Activated CD4-positive, alpha-beta memory T cell treated with anti-CD3 and anti-CD28 coated beads for 36 hours (primary cell): ENCODE measurements around the gene ARID5B. TPM values are rescaled to one million over a fixed set of nuclear protein-coding genes. Genes with fewer than 3 reads are reported as not detected.

ENCODE experiments used
- CTCF ChIA-PET: fragments of 350-600 bp; sonication (Branson Sonifier 250); formaldehyde crosslinking; loops from one replicate; lab custom pipeline; 2021; ENCODE audit warnings: antibody characterized with exemption, inconsistent platforms; lab: Charles Lee
- POLR2A ChIA-PET: fragments of 350-600 bp; sonication (Branson Sonifier 250); formaldehyde crosslinking; loops from one replicate; lab custom pipeline; 2021; ENCODE audit warnings: antibody characterized with exemption; lab: Charles Lee
- DNase-seq: peaks from one replicate; pipeline ENCODE4 v3.0.0-alpha.2; 2020
- H3K27ac Mint-ChIP-seq: one replicate; pipeline ENCODE4 v1.8.0; 2021; ENCODE audit warnings: mixed read lengths
- H3K27me3 Mint-ChIP-seq: one replicate; pipeline ENCODE4 v1.8.0; 2021; ENCODE audit warnings: mixed read lengths
- H3K36me3 Mint-ChIP-seq: one replicate; pipeline ENCODE4 v1.8.0; 2021; ENCODE audit warnings: mixed read lengths
- H3K4me1 Mint-ChIP-seq: one replicate; pipeline ENCODE4 v1.8.0; 2021; ENCODE audit warnings: low read depth, mixed read lengths
- H3K4me3 Mint-ChIP-seq: one replicate; pipeline ENCODE4 v1.8.0; 2021; ENCODE audit warnings: mild to moderate bottlenecking, mixed read lengths
- H3K9me3 Mint-ChIP-seq: one replicate; pipeline ENCODE4 v1.8.0; 2021; ENCODE audit warnings: mixed read lengths
- intact Hi-C: fragments of 100-400 bp; cut with micrococcal nuclease; formaldehyde crosslinking; loops from one replicate; pipeline ENCODE4 v1.15.1; 2023
- total RNA-seq, 2 experiments: library from RNA; stranded (reverse); gene quantifications; one replicate each; pipeline ENCODE4 v1.2.3, GENCODE V29; 2021

Gene ARID5B
- total RNA-seq, 2 experiments from 2014 or later = 79.4 to 79.6 TPM

DNA sequence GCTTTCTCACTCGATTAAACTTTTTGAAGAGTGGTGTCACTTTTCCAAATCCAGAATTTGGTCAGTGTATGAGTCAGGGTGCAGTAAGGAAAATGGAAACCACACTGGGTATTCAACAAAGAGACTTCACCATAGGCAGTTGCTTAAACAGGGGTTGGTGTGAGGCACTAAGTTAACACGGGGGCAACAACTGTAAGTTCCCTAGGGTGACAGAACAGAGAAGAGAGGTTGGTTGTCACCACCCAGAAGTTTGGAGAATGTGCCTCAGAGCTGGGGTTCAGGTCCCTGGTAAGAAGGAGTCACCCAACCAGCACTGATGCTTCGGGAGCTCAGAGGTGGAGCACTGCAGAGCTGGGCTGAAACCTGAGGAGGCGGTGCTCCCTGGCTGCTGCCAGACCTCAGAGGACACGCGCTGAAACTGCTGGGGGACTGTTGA lies 170.4 kb downstream of the ARID5B start:
- H3K36me3 Mint-ChIP-seq = peaks cover 89% of the 10 kb centered on the region
- peak; percentile 61 for DNase-seq
- H3K9me3 Mint-ChIP-seq = no peaks in the 10 kb centered on the region
- peak overlapping the region; percentile 17 for H3K4me3 Mint-ChIP-seq
- H3K27me3 Mint-ChIP-seq = no peaks in the 10 kb centered on the region
- POLR2A ChIA-PET = interaction anchor here (1.0 to 2.8 kb wide), 6 partner anchors 9 to 172 kb away, joined by 3 to 17 read pairs (median 4); no protein-coding TSS in a partner anchor
- H3K4me1 Mint-ChIP-seq = peaks cover 84% of the 10 kb centered on the region
- CTCF ChIA-PET = interaction anchor here (0.9 to 2.3 kb wide), 2 partner anchors 34 to 173 kb away, joined by 3 to 9 read pairs; no protein-coding TSS in a partner anchor
- intact Hi-C loops = no loop called here
- peak overlapping the region; percentile 83 for H3K27ac Mint-ChIP-seq

DNA sequence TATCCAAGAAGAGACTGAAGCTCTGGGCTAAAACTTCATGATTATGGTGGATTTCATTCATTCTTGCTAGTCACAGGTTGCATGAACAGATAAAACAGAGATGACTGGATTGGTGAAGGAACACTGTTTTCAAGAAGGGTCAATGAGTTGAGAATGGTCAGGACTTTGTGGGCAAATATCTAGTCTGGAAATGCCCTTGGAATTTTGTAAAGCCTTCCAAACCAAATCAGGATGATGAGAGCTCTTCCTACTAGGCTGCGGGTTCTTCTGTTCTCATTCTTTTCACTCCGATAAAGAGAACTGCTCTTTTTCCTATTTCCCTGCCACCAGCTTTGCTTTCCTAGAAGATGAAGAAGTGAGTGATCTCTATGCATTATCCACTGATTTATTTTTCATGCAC lies 171.4 kb downstream of the ARID5B start:
- CTCF ChIA-PET = interaction anchor here (1.1 to 2.3 kb wide), 2 partner anchors 35 to 171 kb away, joined by 3 to 9 read pairs; no protein-coding TSS in a partner anchor
- Mint-ChIP-seq H3K9me3 (no peaks in the 10 kb centered on the region), H3K27ac (peak overlapping the region; percentile 83), H3K27me3 (no peaks in the 10 kb centered on the region), H3K4me3 (peak overlapping the region; percentile 33), H3K36me3 (peaks cover 87% of the 10 kb centered on the region), H3K4me1 (peaks cover 84% of the 10 kb centered on the region)
- no peak for DNase-seq
- POLR2A ChIA-PET = interaction anchor here (0.9 to 2.8 kb wide), 9 partner anchors 8 to 170 kb away, joined by 3 to 17 read pairs (median 3); no protein-coding TSS in a partner anchor
- intact Hi-C loops = no loop called here

DNA sequence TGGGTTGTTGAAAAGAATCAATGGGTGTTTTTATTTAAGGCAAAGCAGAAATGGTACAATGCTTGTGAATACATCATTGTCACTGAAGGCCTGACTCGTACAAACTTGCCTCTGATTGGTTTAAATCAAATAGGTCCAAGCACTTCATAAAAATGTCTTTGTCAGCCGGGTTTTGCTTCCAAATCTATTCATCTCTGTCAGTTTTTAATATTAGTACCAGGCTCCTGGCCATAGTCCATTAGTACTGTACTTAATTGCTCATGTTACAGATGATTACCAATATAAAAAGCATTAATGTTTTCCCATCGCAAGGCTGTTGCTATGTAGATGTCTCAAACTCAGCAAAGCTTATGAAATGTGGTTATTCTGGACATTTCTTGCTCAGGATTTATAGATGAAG lies 171.9 kb downstream of the ARID5B start:
- intact Hi-C loops = no loop called here
- Mint-ChIP-seq H3K4me3 (peak overlapping the region; percentile 33), H3K9me3 (no peaks in the 10 kb centered on the region), H3K27ac (peak overlapping the region; percentile 83), H3K36me3 (peaks cover 88% of the 10 kb centered on the region), H3K4me1 (peaks cover 85% of the 10 kb centered on the region), H3K27me3 (no peaks in the 10 kb centered on the region)
- POLR2A ChIA-PET = interaction anchor here (0.9 to 2.8 kb wide), 3 partner anchors 11 to 129 kb away, joined by 3 to 17 read pairs (median 3); no protein-coding TSS in a partner anchor
- CTCF ChIA-PET = interaction anchor here (0.9 to 1.1 kb wide), 2 partner anchors 170 to 171 kb away, joined by 3 read pairs; no protein-coding TSS in a partner anchor
- DNase-seq = no peak

DNA sequence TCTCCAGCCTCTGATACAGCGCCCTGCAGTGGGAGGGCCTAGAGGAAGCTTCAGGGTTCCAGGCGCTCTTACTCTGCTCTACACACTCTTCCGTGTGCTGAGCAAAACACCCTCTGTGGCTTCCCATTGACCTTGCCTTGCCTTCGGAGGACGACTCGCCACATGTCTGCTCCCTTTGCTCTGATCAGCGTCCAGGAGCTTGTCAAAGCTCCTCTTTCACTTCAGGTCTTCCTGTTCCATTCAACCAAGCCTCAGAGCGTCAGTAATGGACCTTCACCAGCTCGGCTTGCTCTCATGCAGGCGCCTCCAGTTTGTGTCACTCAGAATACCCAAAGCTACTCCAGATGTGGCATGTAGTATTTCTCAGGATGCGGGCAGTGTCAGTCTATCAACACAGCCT lies 173.9 kb downstream of the ARID5B start:
- peak overlapping the region; percentile 82 for H3K27ac Mint-ChIP-seq
- peaks cover 88% of the 10 kb centered on the region for H3K4me1 Mint-ChIP-seq
- H3K4me3 Mint-ChIP-seq = no peak overlapping the region
- intact Hi-C loops = no loop called here
- H3K9me3 Mint-ChIP-seq = no peaks in the 10 kb centered on the region
- ChIA-PET CTCF (interaction anchor here (0.8 to 1.3 kb wide), 4 partner anchors 12 to 170 kb away, joined by 3 to 5 read pairs (median 4); no protein-coding TSS in a partner anchor), POLR2A (interaction anchor here (0.6 to 1.3 kb wide), 3 partner anchors 16 to 193 kb away, joined by 3 to 5 read pairs (median 3); no protein-coding TSS in a partner anchor)
- DNase-seq = no peak
- H3K27me3 Mint-ChIP-seq = no peaks in the 10 kb centered on the region
- peaks cover 88% of the 10 kb centered on the region for H3K36me3 Mint-ChIP-seq

DNA sequence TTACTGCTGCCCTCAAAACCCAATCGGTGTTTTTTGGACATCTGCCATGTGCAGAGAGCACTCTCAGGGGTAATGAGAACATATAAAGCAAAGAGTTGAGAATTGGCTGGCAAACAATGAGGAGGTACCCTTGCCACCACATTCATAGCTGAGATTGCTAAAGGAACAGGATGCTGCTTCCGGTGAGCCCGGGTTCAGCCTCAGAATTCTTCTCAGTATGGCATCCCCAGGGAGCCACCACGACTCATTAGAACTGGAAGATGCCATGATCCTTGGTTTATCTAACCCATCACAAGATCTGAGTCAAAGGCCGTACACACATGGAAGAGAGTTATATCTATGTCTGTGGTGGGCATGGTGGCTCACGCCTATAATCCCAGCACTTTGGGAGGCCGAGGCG lies 174.4 kb downstream of the ARID5B start:
- no peak for DNase-seq
- Mint-ChIP-seq H3K36me3 (peaks cover 90% of the 10 kb centered on the region), H3K4me3 (peak overlapping the region; percentile 31), H3K4me1 (peaks cover 90% of the 10 kb centered on the region), H3K9me3 (no peaks in the 10 kb centered on the region), H3K27me3 (no peaks in the 10 kb centered on the region), H3K27ac (peak overlapping the region; percentile 82)
- CTCF ChIA-PET = interaction anchor here (1.2 to 1.3 kb wide), 2 partner anchors 16 to 37 kb away, joined by 3 to 5 read pairs; no protein-coding TSS in a partner anchor
- POLR2A ChIA-PET = interaction anchor here (0.6 kb wide), 1 partner anchor 194 kb away, joined by 3 read pairs; no protein-coding TSS in a partner anchor
- intact Hi-C loops = no loop called here

DNA sequence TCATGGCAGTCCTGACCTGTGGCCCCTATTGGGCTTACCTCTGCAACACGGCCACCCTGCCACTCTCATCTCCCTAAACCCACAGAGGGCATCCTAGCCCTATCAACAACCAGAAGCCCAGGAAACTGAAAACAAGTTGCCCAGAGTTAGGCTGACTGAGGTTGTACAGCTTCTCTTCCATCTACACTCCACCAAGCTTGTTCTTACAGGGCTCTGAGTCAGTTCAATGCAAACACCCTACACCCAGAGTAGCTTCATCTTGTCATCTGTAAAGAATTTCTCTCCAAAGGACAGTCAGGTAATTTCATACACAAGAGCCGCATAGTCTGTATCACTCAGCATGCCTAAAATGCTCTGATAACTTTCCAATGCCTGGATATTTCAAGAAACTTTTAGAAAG lies 175.4 kb downstream of the ARID5B start:
- intact Hi-C loops = no loop called here
- H3K4me3 Mint-ChIP-seq = peak overlapping the region; percentile 4
- peaks cover 87% of the 10 kb centered on the region for H3K36me3 Mint-ChIP-seq
- H3K4me1 Mint-ChIP-seq = peaks cover 90% of the 10 kb centered on the region
- H3K27me3 Mint-ChIP-seq = no peaks in the 10 kb centered on the region
- peak overlapping the region; percentile 82 for H3K27ac Mint-ChIP-seq
- ChIA-PET POLR2A (no interaction called here), CTCF (interaction anchor here (0.6 to 1.2 kb wide), 2 partner anchors 38 to 168 kb away, joined by 3 to 4 read pairs; no protein-coding TSS in a partner anchor)
- no peaks in the 10 kb centered on the region for H3K9me3 Mint-ChIP-seq
- no peak for DNase-seq

DNA sequence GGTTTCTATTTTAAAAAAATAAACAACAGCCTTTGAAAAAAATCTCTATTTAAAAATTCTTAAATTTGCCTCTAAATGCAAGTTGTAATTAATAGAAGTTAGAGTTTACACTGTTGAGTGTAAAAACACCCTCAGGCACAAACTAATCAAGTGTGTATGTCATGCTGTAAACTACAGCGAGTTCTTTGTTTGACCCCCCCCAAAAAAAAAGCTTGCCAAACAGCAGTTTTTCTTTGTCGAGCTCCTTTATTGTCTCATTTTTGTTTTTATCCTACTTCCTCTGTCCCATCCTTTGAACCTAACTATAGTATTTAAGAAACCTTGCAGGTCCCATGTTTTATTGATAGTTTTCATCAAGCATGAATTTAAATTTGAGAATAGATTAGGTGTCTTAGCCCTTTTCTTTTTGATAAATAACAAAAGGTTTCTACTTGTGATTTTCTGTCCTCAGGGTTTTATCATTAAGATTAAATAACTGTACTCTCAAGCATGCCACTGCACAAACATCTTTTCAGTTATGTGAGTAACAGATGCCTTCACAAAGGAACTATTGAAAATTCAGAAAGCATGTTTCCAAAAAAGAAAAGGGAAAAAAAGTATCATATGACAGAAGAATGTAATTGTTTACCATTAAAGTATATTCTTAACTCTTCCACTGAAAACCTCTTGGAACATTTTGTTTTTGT lies 176.0 kb downstream of the ARID5B start:
- no peak for DNase-seq
- ChIA-PET POLR2A (no interaction called here), CTCF (interaction anchor here (1.2 kb wide), 1 partner anchor 167 kb away, joined by 4 read pairs; no protein-coding TSS in a partner anchor)
- H3K27me3 Mint-ChIP-seq = no peaks in the 10 kb centered on the region
- H3K9me3 Mint-ChIP-seq = no peaks in the 10 kb centered on the region
- peak overlapping the region; percentile 82 for H3K27ac Mint-ChIP-seq
- peaks cover 85% of the 10 kb centered on the region for H3K36me3 Mint-ChIP-seq
- H3K4me1 Mint-ChIP-seq = peaks cover 90% of the 10 kb centered on the region
- intact Hi-C loops = no loop called here
- no peak overlapping the region for H3K4me3 Mint-ChIP-seq

DNA sequence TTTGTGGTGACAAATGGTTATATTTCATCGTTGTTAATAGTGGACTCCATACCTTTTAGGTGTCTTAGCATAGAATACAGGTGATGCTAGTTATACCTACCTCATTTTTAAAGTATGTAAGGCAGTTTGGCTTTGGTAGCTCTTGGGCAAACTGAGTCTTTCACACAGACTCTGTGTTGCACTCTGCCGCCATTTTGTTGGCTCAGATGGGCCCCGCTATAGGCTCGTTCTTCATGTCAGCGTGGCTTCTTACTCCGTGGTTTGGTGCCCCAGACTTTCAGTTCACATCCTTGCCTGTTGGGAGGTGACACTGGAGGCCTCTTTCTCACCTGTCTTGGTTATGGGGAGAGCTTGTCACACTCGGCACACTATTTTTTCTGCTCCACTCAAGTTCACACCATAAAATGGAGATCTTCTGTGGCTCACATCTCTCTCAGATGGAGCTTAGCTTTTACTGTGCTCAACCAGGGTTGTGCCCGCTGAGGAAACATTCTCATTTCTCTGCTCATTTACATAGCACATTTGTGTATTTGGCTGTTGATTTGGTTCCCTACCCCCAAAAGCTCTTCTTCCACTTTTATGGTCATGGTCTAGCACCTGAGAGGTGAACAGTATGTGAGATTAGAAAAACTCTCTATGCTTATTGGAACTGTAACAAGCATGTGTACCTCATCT lies 178.5 kb downstream of the ARID5B start:
- peak; percentile 44 for DNase-seq
- Mint-ChIP-seq H3K27me3 (no peaks in the 10 kb centered on the region), H3K27ac (peak overlapping the region; percentile 85), H3K4me1 (peaks cover 88% of the 10 kb centered on the region), H3K36me3 (peaks cover 76% of the 10 kb centered on the region), H3K4me3 (no peak overlapping the region), H3K9me3 (no peaks in the 10 kb centered on the region)
- CTCF ChIA-PET = interaction anchor here (0.6 to 1.8 kb wide), 2 partner anchors 11 to 165 kb away, joined by 3 to 5 read pairs; no protein-coding TSS in a partner anchor
- POLR2A ChIA-PET = interaction anchor here (0.8 to 1.7 kb wide), 6 partner anchors 7 to 164 kb away, joined by 3 to 7 read pairs (median 4); no protein-coding TSS in a partner anchor
- intact Hi-C loops = loop anchor here (5.0 kb wide), 1 partner anchor 162 kb away; no protein-coding TSS in a partner anchor

DNA sequence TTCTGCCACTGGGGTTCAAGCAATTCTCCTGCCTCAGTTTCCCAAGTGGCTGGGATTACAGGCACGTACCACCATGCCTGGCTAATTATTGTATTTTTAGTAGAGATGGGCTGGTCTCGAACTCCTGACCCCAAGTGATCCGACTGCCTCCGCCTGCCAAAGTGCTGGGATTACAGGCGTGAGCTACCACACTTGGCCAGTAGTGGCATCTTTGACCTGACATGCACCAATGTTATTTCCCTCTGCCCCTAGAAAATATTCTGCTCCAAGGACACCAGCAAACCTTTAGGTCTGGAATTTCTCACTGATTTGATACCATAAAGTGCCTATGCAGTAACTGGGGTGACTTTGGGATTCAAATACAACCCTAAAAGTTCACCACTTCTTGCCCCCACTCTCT lies 179.4 kb downstream of the ARID5B start:
- no peaks in the 10 kb centered on the region for H3K27me3 Mint-ChIP-seq
- peak overlapping the region; percentile 85 for H3K27ac Mint-ChIP-seq
- no peak for DNase-seq
- intact Hi-C loops = loop anchor here (5.0 kb wide), 1 partner anchor 161 kb away; no protein-coding TSS in a partner anchor
- CTCF ChIA-PET = interaction anchor here (1.5 kb wide), 1 partner anchor 163 kb away, joined by 3 read pairs; no protein-coding TSS in a partner anchor
- POLR2A ChIA-PET = interaction anchor here (0.8 to 1.7 kb wide), 6 partner anchors 8 to 163 kb away, joined by 3 to 7 read pairs (median 4); no protein-coding TSS in a partner anchor
- H3K4me3 Mint-ChIP-seq = peak overlapping the region; percentile 13
- no peaks in the 10 kb centered on the region for H3K9me3 Mint-ChIP-seq
- H3K4me1 Mint-ChIP-seq = peaks cover 91% of the 10 kb centered on the region
- H3K36me3 Mint-ChIP-seq = peaks cover 77% of the 10 kb centered on the region

DNA sequence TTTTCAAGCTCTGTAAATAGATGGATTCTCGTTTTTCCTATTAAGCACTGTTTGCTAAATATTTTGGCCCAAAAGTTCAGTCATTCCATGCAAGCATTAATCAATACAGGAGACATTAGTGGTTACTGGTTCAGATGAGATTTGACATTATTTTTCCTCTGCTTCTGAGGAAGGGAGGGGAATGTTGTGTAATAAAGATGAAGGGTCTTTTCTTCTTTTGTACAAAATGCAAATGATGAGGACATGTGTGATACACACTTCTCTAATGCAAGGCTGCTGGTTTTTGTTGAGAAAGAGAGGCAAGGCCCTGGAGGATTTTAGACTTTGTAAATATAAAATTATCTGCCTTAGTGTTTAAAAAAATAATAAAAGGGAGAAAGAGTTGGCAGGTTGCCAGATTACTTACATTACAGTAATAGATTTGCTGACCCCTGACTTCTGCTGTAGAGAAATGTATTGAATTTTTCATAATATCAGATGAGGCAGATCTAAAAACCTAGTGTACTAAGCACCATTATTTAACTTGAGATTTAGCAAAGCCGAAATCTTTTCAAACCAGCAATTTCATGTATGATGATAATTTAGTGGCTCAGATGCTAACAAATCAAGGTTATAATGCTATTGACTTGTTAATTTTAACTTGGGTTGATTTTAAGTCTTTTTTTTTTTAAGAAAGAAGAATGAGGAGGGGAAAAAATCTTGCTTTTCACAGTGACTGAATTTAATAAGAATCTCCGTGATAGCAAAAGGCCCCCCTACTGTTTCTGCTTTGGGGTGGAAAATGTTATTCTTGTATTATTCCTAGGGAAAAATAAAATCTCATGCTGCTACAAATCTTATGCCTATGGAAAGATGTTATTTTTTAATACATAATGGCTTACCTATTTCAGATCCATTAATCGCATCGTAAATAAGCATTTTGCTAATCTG lies 180.1 kb downstream of the ARID5B start:
- ChIA-PET CTCF (interaction anchor here (1.3 to 1.9 kb wide), 3 partner anchors 16 to 162 kb away, joined by 3 to 5 read pairs (median 3); no protein-coding TSS in a partner anchor), POLR2A (interaction anchor here (1.0 to 1.7 kb wide), 7 partner anchors 16 to 162 kb away, joined by 3 to 9 read pairs (median 5); no protein-coding TSS in a partner anchor)
- Mint-ChIP-seq H3K4me3 (peak overlapping the region; percentile 18), H3K9me3 (no peaks in the 10 kb centered on the region), H3K4me1 (peaks cover 87% of the 10 kb centered on the region), H3K27ac (peak overlapping the region; percentile 85), H3K27me3 (no peaks in the 10 kb centered on the region), H3K36me3 (peaks cover 76% of the 10 kb centered on the region)
- DNase-seq = no peak
- intact Hi-C loops = loop anchor here (1.0 to 5.0 kb wide), 3 partner anchors 30 to 161 kb away; no protein-coding TSS in a partner anchor
